PC-3 (cell line): ENCODE results near the gene PRR5.

Source experiments
- CTCF ChIP-seq: fragments of 300-600 bp; sonication (generic); conservative IDR thresholded peaks from 2 replicates; pipeline ENCODE4 v1.5.1; 2017; ENCODE audit warnings: antibody characterized with exemption, low read depth, mild to moderate bottlenecking, low read length
- EZH2 ChIP-seq: fragments of 300-600 bp; sonication (generic); IDR thresholded peaks from one replicate; pipeline ENCODE4 v1.6.1; 2017; ENCODE audit warnings: antibody characterized with exemption, mild to moderate bottlenecking, low read length; ENCODE audit not compliant: unreplicated experiment

DNA sequence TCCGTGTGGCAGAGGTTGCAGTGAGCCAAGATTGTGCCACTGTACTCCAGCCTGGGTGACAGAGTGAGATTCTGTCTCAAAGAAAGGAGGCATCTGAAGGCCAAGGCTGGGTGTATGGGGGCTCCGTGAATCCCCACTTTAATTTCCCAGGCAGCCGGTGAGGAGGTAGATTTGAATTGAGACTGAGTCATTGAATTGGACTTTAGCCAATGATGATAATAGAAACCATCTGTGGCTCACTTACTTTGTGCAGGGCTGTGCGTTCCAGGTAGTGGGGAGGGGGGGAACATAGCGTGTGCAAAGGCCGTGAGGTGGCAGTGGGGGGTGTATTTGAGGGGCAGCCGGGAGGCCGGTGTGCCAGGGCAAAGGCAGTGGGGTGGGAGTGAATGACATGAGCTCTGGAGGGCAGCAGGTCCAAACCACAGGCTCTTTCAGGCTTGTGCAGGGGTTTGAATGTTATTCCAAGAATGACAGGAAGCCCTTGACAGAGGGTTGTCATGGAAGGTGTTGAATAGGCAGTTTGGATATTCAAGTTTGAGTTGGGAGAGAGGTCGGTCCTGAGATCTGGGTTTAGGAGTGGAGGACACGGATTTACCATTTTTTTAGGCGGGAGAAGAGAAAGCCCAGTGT, 56.5 kb downstream of the PRR5 start:
- TF ChIP-seq EZH2 (no peak), CTCF (no peak)
